HG02571 (cell line): ENCODE data around the gene CDKN2AIP.

Experiments
- ATAC-seq: cut with Tn5 transposase; IDR thresholded peaks from one replicate; pipeline ENCODE4 v1.9.1; 2021; ENCODE audit warnings: mild to moderate bottlenecking, moderate library complexity; ENCODE audit not compliant: unreplicated experiment

The CDKN2AIP gene

GRCh38 chr4:183444214-183445096 lies at the start of gene CDKN2AIP:
Gene CDKN2AIP, plus strand, starts transcription at chr4:183444636. Its CDS starts 162 bp downstream, at chr4:183444798.
- ATAC-seq: peak; percentile 85

DNA sequence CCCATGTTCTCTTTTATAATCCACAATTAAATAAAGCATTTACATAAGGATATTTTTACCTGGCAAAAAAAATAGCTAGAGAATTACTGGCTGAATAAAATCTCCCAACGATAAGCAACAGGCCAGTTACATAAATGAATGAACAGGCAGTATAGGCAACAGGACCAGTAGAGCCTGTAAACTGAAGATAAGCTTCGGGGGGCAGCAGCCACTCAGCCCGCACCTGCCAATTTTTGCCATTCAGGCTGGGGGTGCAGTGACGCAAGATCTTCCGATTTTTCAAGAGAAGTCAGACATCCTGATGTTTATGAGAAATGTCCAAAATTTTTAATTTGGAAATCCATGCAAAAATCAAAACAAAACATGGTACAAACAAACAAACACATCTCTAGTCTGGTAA lies 49.0 kb upstream of the CDKN2AIP start:
- no peak for ATAC-seq

GRCh38 chr4:183396227-183396637 lies 48.2 kb upstream of the CDKN2AIP start:
- ATAC-seq: no peak

- no peak for ATAC-seq
These were observed 46.6 kb upstream of the CDKN2AIP start for GRCh38 chr4:183397741-183398297.

GRCh38 chr4:183398298-183399125 lies 45.9 kb upstream of the CDKN2AIP start:
- peak; percentile 96 for ATAC-seq

DNA sequence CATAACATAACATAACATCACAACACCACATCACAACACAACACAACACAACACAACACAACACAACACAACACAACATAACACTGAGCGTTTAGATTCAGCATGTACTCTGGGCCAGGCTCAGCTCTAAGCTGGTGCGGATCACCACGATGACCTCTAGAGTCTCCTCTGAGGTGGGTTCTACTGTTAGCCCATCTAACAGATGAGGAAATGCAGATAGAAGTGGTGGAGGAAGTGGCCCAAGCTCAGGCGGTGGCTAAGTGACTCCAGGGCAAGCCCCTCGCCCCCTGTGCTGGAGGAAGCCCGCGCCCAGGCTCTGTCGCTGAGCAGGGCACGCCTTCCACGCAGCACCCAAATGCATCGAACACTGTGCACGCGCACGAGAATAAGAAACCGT lies 45.3 kb upstream of the CDKN2AIP start:
- ATAC-seq: no peak

DNA sequence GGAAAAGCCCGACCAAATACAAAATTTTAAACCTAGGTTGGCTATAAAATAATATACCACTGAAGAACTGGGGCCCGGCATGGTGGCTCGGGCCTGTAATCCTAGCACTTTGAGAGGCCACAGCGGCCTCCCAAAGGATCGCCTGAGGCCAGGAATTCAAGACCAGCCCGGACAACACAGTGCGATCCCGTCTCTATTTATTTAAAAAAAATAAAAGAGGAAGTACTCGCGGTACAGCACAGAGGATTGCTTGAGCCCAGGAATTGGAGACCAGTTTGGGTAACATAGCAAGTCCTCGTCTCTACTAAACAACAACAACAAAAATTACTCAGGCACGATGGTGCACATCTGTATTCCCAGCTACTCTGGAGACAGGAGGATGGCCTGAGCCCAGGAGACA lies 44.8 kb upstream of the CDKN2AIP start:
- ATAC-seq: no peak

DNA sequence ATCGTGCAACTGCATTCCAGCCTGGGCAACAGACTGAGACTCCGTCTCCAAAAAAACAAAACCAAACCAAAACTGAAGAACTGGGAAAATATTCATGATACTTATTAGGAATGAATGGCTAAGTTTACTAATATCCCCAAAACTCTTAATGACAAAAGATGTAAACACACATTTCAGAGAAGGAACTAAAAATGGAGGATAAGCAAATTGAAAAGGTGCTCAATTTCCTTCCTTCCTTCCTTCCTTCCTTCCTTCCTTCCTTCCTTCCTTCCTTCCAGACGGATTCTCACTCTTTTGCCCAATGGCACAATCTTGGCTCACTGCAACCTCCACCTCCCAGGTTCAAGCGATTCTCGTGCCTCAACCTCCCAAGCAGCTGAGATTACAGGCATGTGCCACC lies 44.4 kb upstream of the CDKN2AIP start:
- ATAC-seq: no peak

GRCh38 chr4:183401473-183401872 lies 43.0 kb upstream of the CDKN2AIP start:
- ATAC-seq: no peak

DNA sequence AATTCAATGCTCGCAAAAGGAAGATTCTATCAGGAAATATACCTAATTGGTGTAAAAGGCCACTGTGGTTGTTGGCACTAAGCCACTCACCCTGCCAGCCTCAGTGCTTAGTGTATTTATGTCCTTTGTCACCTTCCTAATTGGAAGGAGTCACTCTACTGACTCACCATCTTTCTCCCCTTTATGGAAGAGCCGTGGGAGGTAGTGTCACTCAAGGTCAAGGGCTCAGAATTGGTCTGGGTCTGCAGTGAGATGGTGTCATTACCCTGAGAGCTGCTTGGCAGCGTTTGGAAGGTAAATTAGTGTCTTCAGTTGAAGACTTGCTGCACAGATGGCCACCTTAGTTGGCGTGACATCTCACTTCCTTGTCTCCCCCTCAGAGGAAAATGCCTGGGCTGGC lies 41.7 kb upstream of the CDKN2AIP start:
- ATAC-seq: no peak

- no peak for ATAC-seq
These were observed 41.0 kb upstream of the CDKN2AIP start for GRCh38 chr4:183403486-183403885.

DNA sequence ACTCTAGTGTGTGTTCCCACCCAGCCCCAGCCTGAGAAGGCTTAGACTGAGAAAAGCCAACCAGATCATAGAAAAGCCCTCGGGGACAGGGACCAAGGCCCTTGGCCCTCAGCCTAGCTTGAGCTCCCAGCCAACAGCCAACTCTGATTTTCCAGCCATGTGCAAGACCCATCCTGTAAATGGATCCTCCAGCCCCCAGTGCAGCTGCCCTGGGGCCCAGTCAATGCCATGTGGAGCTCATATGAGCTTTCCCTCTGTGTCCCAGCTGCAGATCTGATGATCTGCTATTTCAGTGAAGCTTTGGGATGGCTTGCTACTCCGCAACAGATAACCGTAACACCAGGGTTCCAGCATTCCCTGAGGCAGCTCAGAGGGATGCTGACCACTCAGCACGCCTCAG lies 40.5 kb upstream of the CDKN2AIP start:
- no peak for ATAC-seq

DNA sequence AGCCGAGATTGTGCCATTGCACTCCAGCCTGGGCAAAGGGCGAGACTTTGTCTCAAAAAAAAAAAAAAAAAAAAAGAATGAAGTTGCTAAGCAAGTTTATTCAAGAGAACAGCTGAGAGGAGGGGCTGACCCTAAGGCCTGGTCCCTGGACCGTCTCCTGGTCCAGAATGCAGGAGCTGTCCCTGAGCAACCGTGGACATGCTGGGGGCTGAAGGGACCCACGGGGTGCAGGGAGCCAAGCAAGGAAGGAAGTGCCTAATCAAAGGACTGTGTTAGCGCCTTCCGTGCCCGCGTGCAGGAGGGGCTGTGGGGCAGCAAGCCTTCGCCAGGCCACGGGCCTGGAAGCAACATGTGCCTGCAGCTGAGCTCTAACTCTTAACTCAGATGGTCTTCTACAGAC lies 39.1 kb upstream of the CDKN2AIP start:
- no peak for ATAC-seq

GRCh38 chr4:183407128-183407585 lies 37.3 kb upstream of the CDKN2AIP start:
- peak; percentile 87 for ATAC-seq

DNA sequence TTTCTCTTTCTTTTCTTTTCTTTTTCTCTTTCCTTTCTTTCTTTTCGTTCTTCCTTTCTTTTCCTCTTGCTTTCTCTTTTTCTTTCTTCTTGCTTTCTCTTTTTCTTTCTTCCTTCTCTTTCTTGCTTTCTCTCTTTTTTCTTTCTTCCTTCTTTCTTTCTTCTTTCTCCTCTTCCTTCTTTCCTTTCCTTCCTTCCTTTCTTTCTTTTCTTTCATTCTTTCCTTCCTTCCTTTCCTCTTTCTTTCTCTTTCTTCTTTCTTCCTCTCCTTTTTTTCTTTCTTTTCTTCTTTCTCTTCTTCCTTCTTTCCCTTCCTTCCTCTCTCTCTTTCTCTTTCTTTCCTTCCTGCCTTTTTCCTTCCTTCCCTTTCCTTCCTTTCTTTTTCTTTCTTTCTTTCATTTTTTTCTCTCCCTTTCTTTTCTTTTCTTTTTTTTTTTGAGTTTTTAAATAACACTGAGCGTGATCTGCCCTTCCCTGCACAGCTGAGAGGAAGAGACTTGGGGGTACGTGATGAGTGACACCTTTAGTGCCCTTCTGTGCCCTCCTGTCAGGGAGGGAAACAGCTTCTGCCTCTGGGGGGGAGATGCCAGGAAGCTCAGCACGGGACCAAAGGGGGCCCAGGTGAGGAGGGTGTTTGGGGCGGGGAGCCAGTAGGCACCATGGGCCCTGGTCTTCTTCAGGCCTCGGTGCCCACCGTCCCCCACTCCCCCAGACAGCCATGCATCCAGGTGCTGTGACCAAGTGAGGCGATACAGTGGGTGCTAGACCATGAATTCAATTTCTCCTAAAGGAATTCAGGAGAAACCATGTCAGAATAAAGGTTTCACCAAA lies 36.6 kb upstream of the CDKN2AIP start:
- ATAC-seq: no peak

- ATAC-seq: no peak
These were observed 35.6 kb upstream of the CDKN2AIP start for GRCh38 chr4:183408796-183409195.

- no peak for ATAC-seq
These were observed 35.0 kb upstream of the CDKN2AIP start for GRCh38 chr4:183409483-183409882.

DNA sequence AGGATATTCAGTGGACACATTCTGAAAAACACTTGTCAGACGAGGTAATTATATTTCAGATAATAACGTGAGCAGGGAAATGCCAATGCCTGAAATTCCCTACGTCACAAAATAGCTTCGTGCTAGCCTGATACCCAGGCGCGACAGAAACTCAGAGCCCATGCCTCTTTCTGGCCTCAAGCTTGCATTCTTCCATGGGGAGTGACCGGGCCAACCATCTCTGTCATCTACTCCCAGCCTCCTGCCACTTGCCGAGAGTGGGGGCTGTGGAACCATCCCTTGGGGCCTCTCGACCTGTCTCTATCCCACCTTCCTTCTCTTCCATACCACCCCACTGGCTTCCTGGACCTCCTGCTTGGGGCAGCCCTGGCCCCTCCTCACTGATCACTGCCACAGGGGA lies 34.5 kb upstream of the CDKN2AIP start:
- no peak for ATAC-seq

DNA sequence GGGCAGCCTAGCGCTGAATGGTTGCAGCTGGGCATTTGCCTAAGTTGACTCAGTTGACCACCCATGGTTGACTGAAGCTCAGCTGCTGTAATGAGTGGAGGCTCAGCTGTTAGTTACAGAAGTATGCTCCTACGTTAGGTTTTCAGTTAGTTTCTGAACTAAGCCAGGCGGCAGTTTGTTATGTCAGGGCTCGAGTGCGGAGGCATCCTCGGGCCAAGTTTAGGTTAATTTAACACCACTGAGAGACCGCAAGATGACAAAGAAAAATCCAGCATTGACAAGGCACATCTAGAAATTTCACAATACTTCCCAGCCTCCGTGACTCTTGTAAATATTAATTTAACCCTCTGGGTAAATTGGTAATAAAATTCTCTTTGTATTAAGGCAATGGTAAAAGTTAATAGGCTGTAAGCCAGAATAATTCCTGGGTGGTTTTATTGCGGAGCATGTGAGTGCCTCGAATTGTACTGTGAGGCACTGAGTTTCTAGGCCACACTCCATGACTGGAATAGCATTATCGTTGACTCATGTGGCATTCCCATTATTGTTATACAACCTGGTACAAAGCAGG lies 33.1 kb upstream of the CDKN2AIP start:
- peak; percentile 60 for ATAC-seq

DNA sequence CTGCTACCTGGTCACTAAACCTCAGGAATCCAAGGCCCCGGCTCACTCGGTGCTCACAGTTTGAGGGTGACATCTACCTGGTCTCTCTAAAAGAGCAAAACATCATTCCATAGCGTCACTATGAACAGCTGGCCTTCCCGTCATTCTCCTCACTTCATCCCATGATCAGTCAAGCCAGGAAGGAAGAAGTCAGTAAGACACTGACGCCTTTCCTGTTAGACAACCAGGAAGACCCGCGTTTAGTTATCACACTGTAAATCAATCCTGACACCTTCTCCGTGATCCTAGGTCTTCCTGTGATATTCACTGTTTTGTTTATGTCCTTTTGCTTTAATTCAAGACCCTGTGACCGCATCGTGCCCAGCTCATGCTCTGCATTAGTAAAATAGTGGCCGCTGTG lies 31.6 kb upstream of the CDKN2AIP start:
- no peak for ATAC-seq
